Right cardiac atrium (tissue), 5 donors: ENCODE results near the gene MORC3. TPM values are rescaled to one million over a fixed set of nuclear protein-coding genes. Genes with fewer than 3 reads are reported as not detected.
A peak's percentile ranks its signal among the peaks of the same experiment; 100 is the strongest.
"Not testable (repeated sequence)": the region's sequence is repeated elsewhere in the genome, so short reads cannot be mapped to it uniquely, and the experiment has no call there.

ENCODE experiments used
- ATAC-seq, 2 donors: fragments of 200-7000 bp; cut with Tn5 transposase; one replicate each; pipeline versions ENCODE4 v1.8.0 to v1.9.1; 2020; ENCODE audit warnings: moderate library complexity in 2 of 2, mild to moderate bottlenecking in 1 of 2
- DNase-seq, 3 donors: peaks; one replicate each; pipeline ENCODE4 v3.0.0-alpha.2; 2020
- H3K27ac ChIP-seq: one replicate; pipeline ENCODE4 v1.5.1; 2013; ENCODE audit warnings: mild to moderate bottlenecking, low read length, control low read depth, moderate library complexity
- H3K27me3 ChIP-seq: one replicate; pipeline ENCODE4 v1.6.1; 2013; ENCODE audit not compliant: control insufficient read depth, insufficient read depth
- H3K4me1 ChIP-seq: one replicate; pipeline ENCODE4 v1.6.1; 2013; ENCODE audit warnings: low read length; ENCODE audit not compliant: control insufficient read depth, insufficient read depth
- H3K4me3 ChIP-seq: one replicate; pipeline ENCODE4 v1.5.1; 2013; ENCODE audit warnings: low read length, control low read depth
- H3K9me3 ChIP-seq: one replicate; pipeline ENCODE4 v1.6.1; 2013; ENCODE audit warnings: low read length; ENCODE audit not compliant: control insufficient read depth
- WGBS: extraction: QIAGEN DNeasy Blood & Tissue Kit; methylation state at CpG from one replicate; pipeline ENCODE4 v1.1.7; 2013; 5-methylcytosine and 5-hydroxymethylcytosine counted together
- intact Hi-C, 4 donors: fragments of 100-400 bp; cut with DNase I; formaldehyde crosslinking; loops; one replicate each; pipeline versions ENCODE4 v1.11.0 to v1.14.0; 2022 to 2023
- long read RNA-seq, 4 donors: library from polyadenylated mRNA; unstranded; transcript quantifications; one replicate each; pipeline ENCODE4 v2.0.0, GENCODE V29; 2020 to 2021
- polyA plus RNA-seq: library from polyadenylated mRNA; stranded (reverse); fragments of 200-250 nt; gene quantifications from one replicate; pipeline ENCODE4 v1.2.3, GENCODE V29; 2013
- total RNA-seq, 4 donors: library from RNA; stranded (reverse); fragmentation: NEBNext Ultra II Directional; extraction: Animal tissue kit (Norgen Biotek cat#: 25700); gene quantifications; one replicate each; pipeline ENCODE4 v1.2.1, GENCODE V29; 2021
- donor health status: healthy with polysubstance abuse.
- donor health status: DM: no; HTN: yes; CAD: no.
- donor health status: DM: no; HTN: no; CAD: no.
- donor health status: DM: no; HTN: yes; CAD: no; lungs with severe emphysema.
- donor health status: DM: yes; HTN: yes; CAD: no.

MORC3 gene, protein sequence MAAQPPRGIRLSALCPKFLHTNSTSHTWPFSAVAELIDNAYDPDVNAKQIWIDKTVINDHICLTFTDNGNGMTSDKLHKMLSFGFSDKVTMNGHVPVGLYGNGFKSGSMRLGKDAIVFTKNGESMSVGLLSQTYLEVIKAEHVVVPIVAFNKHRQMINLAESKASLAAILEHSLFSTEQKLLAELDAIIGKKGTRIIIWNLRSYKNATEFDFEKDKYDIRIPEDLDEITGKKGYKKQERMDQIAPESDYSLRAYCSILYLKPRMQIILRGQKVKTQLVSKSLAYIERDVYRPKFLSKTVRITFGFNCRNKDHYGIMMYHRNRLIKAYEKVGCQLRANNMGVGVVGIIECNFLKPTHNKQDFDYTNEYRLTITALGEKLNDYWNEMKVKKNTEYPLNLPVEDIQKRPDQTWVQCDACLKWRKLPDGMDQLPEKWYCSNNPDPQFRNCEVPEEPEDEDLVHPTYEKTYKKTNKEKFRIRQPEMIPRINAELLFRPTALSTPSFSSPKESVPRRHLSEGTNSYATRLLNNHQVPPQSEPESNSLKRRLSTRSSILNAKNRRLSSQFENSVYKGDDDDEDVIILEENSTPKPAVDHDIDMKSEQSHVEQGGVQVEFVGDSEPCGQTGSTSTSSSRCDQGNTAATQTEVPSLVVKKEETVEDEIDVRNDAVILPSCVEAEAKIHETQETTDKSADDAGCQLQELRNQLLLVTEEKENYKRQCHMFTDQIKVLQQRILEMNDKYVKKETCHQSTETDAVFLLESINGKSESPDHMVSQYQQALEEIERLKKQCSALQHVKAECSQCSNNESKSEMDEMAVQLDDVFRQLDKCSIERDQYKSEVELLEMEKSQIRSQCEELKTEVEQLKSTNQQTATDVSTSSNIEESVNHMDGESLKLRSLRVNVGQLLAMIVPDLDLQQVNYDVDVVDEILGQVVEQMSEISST
- total RNA-seq = 10 to 100 TPM; 20.6 to 23.1 (median 21.8) TPM
- polyA plus RNA-seq = 10.0 TPM
- long read RNA-seq, donor 1, full-length matches to known transcripts = 10 of 12 reads
- long read RNA-seq, donor 1, partial matches to known transcripts = 0 of 12 reads
- long read RNA-seq, donor 1, other reads (novel, unspliced or antisense) = 2 of 12 reads
- long read RNA-seq, donor 2, full-length matches to known transcripts = 6 of 9 reads
- long read RNA-seq, donor 2, partial matches to known transcripts = 2 of 9 reads
- long read RNA-seq, donor 2, other reads (novel, unspliced or antisense) = 1 of 9 reads
- long read RNA-seq, donor 3, full-length matches to known transcripts = 33 of 47 reads
- long read RNA-seq, donor 3, partial matches to known transcripts = 9 of 47 reads
- long read RNA-seq, donor 3, other reads (novel, unspliced or antisense) = 5 of 47 reads
- long read RNA-seq, donor 4, full-length matches to known transcripts = 12 of 13 reads
- long read RNA-seq, donor 4, partial matches to known transcripts = 0 of 13 reads
- long read RNA-seq, donor 4, other reads (novel, unspliced or antisense) = 1 of 13 reads

DNA sequence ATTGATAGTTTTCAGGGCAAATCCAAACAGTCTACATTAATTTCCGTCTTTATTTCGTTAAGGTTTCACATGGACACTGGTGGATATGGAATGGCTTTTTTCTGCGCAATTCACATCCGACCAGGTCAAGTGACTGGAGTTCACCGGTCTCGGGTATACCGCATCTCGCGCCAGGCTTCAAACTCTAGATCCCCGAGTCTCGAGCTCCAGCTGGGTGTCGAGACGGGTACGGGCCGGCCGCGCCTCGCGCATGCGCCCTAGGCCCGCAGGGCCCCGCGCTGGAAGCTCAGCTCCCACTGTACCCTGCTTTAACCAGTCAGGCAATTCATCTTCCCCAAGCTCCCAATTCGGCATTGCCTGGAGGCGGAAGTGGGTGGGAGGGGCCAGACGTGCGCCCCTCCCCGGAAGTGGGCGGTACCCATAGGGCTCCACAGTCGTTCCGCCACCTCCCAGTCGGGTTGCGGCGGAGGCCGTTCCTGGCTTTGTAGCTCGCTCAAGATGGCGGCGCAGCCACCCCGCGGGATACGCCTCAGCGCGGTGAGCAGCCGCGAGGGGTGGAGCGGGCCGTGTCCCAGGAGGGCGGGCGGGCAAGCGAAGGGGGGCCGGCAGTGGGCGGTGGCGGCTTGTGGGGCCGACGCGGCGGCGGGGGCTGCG, at the start of gene MORC3:
TSS of gene MORC3 (plus strand) at position 431 of the 654 bp plus-strand sequence. CDS start at position 499, 68 bp downstream.
- WGBS = under 1% methylated on average over 59 of the region's 59 CpGs
- ATAC-seq (peak; percentile 99), DNase-seq (peak; percentile 98 to 99 (median 99))
- peaks cover 4% of the 10 kb centered on the region for H3K4me1 ChIP-seq
- no peaks in the 10 kb centered on the region for H3K27me3 ChIP-seq
- no peaks in the 10 kb centered on the region for H3K9me3 ChIP-seq
- peak within 1 kb of the TSS; percentile 94 for H3K27ac ChIP-seq
- peak within 1 kb of the TSS; percentile 75 for H3K4me3 ChIP-seq
- intact Hi-C loops = loop anchor here in 3 of 4 donors (10.0 kb wide), 2 partner anchors 165 to 175 kb away; partner anchors contain the start of gene DOP1B (in 1 of the 3)

DNA sequence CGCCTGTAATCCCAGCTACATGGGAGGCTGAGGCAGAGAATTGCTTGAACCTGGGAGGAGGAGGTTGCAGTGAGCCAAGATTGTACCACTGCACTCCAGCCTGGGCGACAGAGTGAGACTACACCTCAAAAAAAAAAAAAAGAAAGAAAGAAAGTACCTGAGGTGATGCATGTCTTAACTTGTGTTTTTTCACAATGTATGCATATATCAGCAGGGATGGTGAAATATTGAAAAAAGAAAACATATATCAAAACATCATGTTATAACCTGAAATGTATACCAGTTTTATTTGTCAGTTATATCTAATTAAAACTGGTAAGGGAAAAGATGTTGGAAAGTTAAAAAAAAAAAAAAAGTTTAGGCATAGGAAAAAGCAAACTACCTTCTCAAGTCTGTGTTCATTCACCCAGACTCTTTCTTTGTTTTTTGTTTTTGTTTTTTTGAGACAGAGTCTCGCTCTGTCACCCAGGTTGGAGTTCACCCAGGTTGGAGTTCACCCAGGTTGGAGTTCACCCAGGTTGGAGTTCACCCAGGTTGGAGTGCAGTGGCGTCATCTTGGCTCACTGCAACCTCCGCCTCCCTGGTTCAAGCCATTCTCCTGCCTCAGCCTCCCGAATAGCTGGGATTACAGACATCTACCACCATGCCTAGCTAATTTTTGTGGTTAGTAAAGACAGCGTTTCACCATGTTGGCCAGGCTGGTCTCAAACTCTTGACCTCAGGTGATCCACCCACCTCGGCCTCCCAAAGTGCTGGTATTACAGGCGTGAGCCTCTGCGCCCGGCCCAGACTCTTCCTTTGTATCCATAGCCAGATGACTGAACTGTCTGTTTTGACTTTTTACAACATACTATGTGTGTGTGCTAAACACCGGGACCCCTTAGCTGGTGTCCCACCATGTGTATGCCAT, 49.0 kb upstream of the MORC3 start:
- H3K27ac ChIP-seq, intact Hi-C loops, H3K4me1 ChIP-seq, H3K9me3 ChIP-seq, H3K27me3 ChIP-seq, ATAC-seq, H3K4me3 ChIP-seq, DNase-seq: not testable (repeated sequence)
- 95% methylated on average over 12 of the region's 12 CpGs for WGBS

DNA sequence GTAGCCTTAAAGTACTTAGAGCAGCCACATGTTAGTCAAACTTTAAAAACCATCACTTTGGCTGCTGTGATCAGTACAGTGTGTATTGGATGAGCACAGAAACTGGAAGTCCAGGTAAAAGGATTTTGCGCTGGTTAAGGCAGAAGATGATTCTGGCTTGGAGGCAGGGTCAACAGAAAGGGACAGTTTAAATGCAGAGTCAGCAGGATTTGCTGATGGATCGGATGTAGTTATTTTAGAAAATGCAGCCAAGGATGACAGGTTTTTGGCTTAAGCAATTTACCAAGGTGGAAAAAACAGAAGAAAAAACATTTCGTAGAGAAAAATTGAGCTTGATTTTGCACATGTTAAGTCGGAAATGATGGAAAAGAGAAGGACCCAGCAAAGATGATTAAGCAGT, 45.9 kb upstream of the MORC3 start:
- WGBS = 92% methylated on average over 4 of the region's 4 CpGs
- H3K4me1 ChIP-seq = no peaks in the 10 kb centered on the region

DNA sequence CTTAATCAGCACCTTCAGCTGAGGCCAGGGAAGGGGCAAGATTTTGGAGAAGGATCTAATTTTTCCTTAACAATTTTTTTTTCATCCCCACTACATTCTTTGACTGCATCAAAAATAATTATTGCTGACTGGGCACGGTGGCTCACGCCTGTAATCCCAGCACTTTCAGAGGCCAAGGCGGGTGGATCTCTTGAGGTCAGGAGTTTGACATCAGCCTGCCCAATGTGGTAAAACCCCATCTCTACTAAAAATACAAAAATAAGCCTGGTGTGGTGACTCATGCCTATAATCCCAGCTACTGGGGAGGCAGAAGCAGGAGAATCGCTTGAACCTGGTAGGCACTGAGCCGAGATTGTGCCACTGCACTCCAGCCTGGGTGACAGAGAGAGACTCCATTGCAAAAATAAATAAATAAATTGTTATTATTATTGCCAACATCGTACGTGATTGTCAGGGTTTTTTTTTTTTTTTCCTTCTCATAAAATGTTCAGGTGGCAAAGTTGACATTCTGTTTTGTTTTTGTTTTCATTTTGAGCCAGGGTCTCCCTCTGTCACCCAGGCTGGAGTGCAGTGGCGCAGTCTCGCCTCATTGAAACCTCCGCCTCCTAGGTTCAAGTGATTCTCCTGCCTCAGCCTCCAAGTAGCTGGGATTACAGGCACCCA, 37.3 kb upstream of the MORC3 start:
- DNase-seq = no peak
- no peak overlapping the region for H3K27ac ChIP-seq
- H3K27me3 ChIP-seq = no peaks in the 10 kb centered on the region
- H3K9me3 ChIP-seq = no peaks in the 10 kb centered on the region
- no peaks in the 10 kb centered on the region for H3K4me1 ChIP-seq
- no peak for ATAC-seq
- no peak overlapping the region for H3K4me3 ChIP-seq
- 83% methylated on average over 10 of the region's 10 CpGs for WGBS
- intact Hi-C loops = no loop called here

More for the DNA sequence above, 45.9 kb upstream of the MORC3 start:
- H3K27ac ChIP-seq = no peak overlapping the region
- intact Hi-C loops = no loop called here
- H3K27me3 ChIP-seq = no peaks in the 10 kb centered on the region
- no peak for DNase-seq
- ATAC-seq = no peak
- no peaks in the 10 kb centered on the region for H3K9me3 ChIP-seq
- H3K4me3 ChIP-seq = no peak overlapping the region

DNA sequence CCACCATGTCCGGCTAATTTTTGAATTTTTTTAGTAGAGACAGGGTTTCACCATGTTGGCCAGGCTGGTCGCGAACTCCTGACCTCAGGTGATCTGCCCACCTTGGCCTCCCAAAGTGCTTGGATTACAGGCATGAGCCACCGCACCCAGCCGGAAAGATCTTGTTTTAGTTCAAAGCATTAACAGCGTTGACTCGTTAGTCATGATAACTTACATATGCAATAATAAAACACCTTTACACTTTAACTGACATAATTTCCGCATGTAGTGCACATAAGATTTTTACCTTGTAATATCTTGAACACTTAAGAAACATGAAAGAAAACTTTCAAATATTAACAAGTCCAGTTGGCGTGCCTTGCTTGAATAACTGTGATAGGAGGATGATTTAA, 36.8 kb upstream of the MORC3 start:
- ATAC-seq, H3K27me3 ChIP-seq, H3K27ac ChIP-seq, H3K9me3 ChIP-seq, intact Hi-C loops, DNase-seq, H3K4me3 ChIP-seq, H3K4me1 ChIP-seq: not testable (repeated sequence)
- WGBS = 92% methylated on average over 9 of the region's 9 CpGs

DNA sequence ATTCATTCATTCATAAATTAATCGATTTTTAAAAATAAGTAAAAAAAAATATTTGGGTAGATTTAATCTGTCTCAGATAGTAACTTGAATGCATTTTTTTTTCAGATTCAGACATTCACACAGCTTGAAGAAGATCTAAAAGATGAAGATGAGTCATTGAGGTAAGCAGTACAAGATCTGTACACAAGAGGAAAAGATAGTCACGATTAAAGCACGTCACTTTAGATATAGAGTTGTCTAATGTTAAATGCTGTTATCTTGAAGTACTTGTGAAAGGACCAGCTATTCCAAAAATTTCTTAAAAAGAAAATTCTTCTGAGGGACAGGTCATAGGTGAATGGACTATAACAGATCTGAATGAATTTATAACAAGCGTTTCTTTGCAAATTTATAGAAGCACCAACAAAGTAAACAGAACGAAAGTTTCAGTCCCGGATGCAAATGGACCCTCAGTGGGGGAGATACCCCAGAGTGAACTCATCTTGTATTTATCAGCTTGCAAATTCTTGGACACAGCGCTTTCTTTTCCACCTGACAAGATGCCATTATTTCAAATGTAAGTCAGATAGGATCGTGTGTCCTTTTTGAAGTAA, 31.2 kb upstream of the MORC3 start:
- 64% methylated on average over 8 of the region's 8 CpGs for WGBS
- ATAC-seq (no peak), DNase-seq (no peak)
- H3K27me3 ChIP-seq = no peaks in the 10 kb centered on the region
- H3K4me1 ChIP-seq = no peaks in the 10 kb centered on the region
- no peak overlapping the region for H3K4me3 ChIP-seq
- H3K9me3 ChIP-seq = no peaks in the 10 kb centered on the region
- no peak overlapping the region for H3K27ac ChIP-seq
- intact Hi-C loops = no loop called here

DNA sequence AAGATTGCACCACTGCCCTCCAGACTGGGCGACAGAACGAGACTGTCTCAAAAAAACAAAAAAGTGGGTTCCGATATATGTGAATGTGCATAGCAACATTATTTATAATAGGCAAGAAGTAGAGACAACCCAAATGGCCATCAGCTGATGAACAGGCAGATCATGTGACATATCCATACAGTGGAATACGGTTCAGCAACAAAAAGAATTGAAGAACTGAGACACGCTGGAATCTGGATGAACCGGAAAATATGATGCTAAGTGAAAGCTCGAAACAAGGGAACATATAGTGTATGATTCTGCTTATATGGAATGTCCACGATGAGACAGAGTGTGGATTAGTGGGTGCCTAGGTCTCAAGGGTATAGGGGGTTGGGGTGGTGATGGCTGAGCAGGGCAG, 28.5 kb upstream of the MORC3 start:
- ATAC-seq = no peak
- WGBS = 90% methylated on average over 8 of the region's 8 CpGs

DNA sequence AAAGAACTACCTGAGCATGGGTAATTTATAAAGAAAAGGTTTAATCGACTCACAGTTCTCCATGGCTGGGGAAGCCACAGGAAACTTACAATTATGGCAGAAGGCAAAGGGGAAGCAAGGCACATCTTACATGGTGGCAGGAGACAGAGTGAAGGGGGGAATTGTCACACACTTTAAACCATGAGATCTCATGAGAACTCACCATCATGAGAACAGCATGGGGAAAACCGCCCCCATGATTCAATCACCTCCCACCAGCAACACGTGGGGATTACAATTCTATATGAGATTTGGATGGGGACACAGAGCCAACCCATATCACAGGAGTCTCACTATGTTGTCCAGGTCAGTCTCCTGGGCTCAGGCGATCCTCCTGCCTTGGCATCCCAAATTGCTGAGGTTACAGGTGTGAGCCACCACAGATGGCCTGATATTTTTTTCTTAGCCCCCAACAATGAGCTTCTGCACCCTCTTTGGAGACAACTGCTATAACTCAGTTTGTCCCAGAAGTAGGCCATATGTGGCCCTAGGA, 22.5 kb upstream of the MORC3 start:
- 92% methylated on average over 4 of the region's 4 CpGs for WGBS
- Histone ChIP-seq H3K4me3 (no peak overlapping the region), H3K9me3 (no peaks in the 10 kb centered on the region), H3K27me3 (no peaks in the 10 kb centered on the region), H3K27ac (no peak overlapping the region), H3K4me1 (no peaks in the 10 kb centered on the region)
- DNase-seq = no peak
- intact Hi-C loops = no loop called here
- ATAC-seq = no peak

More for the DNA sequence above, 28.5 kb upstream of the MORC3 start:
- H3K27me3 ChIP-seq = no peaks in the 10 kb centered on the region
- no peak for DNase-seq
- no peaks in the 10 kb centered on the region for H3K9me3 ChIP-seq
- H3K4me1 ChIP-seq = no peaks in the 10 kb centered on the region
- H3K4me3 ChIP-seq = no peak overlapping the region
- H3K27ac ChIP-seq = no peak overlapping the region
- intact Hi-C loops = no loop called here
